Left forelimb (tissue), 1 donor: ENCODE data around the gene SNX11.

Experiments
- DNase-seq: peaks from one replicate; pipeline ENCODE4 v3.0.0-alpha.2; 2018; ENCODE audit warnings: low spot score

SNX11 gene

DNA sequence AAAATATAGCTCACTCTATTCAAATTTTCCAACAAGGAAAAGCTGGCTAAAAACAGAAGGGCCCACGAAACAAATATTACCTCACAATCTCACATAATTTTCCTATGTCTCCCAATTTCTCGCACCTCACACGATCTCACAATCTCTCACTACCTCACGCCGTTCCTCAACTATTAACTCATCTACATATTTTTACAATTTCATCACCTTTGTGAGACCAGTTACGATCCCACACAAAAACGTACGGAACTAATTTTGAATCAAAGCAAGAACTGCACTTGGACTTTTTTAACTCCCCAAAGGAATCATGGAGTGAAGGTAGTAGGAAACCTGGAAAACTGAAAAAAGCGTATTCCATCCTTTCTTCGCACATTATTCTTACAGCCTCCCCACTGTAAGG, 7.4 kb upstream of the SNX11 start:
- DNase-seq = no peak

DNA sequence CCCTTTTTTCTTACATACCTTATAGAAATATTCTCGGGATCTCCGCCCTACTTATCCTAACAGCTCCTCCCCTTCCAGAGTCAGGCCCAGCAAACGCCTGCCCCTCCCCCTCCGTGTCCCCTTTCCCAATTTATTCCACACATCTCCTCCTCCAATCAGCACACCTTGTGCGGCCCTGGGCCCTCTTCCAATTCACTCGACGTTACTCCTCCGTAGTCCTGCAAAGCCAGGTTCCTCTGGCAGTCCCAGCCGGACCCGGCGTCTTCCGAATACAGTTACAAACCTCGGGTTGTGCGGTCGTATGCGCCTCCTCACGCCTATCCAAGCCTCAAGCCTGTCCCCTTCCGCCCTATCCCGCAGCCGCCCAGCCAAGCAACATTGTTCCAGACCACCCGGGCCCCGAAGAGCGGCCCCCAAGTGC, 7.0 kb upstream of the SNX11 start:
- DNase-seq = peak; percentile 81

DNA sequence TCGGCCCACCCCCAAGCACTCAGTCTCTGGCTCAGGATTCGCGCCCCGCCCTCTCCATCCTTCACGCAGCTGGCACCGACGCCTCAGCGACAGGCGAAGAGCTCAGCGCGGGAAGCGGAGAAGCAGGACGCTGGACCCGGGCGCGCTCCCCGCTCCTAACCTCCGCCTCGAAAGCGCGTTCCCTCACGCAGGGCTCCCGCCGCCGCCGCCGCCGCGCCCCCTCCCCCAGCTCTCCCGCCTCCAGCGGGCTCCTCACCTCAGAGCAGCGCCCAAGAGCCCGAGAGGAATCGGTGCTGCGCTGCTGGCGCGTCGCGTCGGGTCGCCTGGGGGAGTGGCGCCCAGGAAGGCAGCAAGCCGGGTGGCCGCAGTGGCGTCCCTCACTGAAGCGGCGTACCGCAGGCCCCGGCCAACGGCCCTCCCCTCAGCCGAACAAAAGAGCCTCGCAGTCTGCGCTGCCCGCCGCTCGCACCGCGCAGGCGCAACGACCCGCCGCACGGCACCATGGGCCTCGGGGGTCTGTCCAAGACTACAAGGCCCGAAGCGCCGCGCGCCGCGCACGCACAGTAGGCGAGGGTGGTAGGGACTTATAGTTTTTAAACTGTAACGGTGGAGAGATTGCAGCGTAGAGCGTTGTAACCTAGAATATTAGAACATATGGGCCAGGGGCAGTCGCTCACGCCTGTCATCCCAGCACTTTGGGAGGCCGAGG, 6.4 kb upstream of the SNX11 start, which contains the start of gene CBX1:
TSS of gene CBX1 (minus strand) at position 467 of the 709 bp plus-strand sequence. CDS start 24,474 bp downstream, outside the sequence.
- peak; percentile 96 for DNase-seq

DNA sequence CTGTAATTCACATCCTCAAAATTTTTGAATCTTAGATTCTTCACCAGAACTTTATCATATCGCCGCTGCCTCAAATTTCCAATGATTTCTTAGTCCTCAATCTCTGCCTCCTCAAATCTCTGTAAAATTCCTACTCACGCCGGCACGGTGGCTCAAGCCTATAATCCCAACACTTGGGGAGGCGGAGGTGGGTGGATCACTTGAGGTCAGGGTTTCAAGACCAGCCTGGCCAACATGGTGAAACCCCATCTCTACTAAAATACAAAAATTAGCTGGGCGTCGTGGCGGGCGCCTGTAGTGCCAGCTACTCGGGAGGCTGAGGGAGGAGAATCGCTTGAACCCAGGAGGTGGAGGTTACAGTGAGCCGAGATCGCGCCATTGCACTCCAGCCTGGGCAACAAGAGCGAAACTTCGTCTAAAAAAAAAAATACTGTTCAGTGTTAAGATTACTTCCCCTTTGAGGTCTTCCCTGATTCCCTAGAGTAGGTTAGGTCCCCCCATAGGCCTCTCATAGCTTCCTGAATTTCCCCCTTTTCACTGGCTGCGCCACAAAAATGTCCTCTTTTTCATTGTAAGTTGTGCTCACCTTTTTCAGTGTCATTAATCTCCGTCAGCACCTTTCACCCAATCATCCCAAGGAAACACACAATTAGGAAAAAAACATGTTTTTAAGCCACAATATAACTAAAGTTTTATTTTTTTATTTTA, 5.4 kb upstream of the SNX11 start:
- DNase-seq = no peak

GRCh38 chr17:48102798-48103715, 4.5 kb upstream of the SNX11 start:
- no peak for DNase-seq

DNA sequence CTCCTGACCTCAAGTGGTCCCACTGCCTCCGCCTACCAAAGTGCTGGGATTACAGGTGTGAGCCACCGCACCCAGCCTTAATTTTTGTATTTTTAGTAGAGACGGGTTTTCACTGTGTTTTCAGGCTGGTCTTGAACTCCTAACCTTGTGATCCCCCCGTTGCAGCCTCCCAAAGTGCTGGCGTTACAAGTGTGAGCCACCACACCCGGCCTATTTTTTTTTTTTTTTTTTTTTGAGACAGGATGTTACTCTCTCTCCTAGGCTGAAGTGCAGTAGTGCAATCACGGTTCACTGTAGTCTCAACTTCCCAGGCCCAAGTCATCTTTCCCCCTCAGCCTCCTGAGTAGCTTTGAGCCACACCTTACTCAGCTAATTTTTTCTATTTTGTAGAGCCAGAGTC, 3.1 kb upstream of the SNX11 start:
- no peak for DNase-seq

GRCh38 chr17:48106802-48107136, 797 bp upstream of the SNX11 start:
- no peak for DNase-seq

- DNase-seq = no peak
Measured at GRCh38 chr17:48110761-48111160, 3.2 kb downstream of the SNX11 start.

- DNase-seq = no peak
Measured at GRCh38 chr17:48111937-48112241, 4.3 kb downstream of the SNX11 start.

- DNase-seq = no peak
Measured at GRCh38 chr17:48113201-48113676, 5.7 kb downstream of the SNX11 start.

DNA sequence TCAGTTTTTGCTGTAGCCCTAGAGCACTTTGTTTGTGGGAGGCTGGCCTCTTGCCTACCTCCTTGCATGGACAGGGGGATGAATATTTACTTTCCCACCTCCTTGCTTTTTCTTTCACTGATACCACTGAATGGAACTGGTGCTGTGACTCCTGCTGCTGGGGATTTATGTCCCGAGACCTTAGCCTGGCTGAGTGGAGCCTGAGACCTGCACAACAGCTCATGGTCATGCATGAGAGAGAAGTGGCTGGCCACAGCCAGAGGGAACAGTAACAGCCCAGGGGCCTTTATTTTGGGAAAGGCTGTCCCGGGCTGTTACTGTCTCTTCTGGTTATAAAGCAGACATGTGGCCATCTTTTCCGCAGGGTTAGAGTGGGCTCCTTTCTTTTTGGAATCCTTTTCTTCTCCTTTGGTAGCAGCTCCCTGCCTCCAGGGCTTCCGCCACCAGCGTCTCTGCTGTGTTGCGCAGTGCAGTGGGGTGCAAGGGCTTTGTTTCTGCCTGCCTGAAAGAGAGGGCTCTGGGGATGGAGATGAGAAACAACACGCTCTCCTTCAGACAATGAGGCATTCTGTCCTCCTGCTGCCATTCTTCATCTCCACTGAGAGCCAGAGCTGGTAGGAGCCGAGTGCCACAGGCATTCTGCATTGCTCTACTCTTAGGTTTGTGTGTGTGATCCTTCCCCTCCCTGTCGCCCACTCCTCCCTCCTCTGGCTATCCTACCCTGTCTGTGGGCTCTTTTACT, 14.5 kb downstream of the SNX11 start:
- DNase-seq = no peak

- no peak for DNase-seq
Measured at GRCh38 chr17:48122665-48123045, 15.1 kb downstream of the SNX11 start.

DNA sequence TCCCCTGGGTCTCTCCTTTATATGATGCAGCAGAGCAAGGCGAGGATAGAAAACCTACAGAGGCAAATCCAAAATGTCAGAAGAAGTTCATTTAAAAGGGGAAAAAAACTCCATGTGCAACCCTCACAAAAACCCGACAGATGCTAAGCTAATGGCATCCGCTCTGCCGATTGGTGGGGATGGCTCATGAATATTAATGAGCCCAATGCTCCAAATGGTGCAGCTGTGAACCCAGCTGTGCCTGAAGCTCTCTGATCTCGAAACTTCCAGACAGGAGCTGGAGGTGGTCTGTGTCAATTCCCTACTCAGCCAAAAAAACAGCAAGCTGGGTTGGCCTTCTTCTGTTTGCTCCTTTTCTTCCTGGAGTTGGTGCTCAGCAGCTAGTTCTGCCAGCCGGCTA, 15.5 kb downstream of the SNX11 start:
- no peak for DNase-seq

GRCh38 chr17:48123776-48124388, 16.3 kb downstream of the SNX11 start:
- DNase-seq = no peak

GRCh38 chr17:48125829-48126531, 18.4 kb downstream of the SNX11 start:
- DNase-seq = no peak

GRCh38 chr17:48126532-48126850, 18.9 kb downstream of the SNX11 start:
- no peak for DNase-seq

DNA sequence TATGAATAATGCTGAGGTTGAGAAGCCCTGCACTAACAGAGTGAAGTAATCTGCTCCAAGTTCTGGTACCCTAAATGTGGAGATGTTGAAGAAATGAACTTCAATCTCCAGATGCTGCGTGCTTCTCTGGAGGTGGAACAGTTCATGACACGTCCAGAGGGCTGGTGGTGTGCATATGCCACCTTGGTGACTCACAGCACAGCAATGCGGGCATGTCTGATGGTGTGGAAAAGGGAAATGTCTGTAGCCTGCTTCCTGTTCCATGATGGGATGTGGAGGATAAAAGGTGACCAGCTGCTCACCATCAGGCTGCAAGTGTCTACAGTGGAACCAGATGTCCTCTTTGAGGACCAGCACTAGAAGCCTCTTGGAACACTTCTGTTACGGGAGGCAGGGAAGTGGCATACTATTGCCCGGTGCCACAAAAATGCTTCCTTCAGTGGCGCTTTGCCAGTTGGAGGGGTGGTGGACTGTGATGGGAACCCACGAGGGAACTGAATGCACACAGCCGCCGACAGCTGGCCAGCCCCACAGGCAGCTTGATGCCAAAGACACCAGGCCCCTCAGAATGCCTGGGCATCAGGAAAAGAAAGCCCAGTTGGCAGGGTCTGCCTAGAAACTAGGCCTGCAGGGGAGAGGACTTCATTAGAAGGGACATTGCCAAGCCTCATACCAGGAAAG, 19.9 kb downstream of the SNX11 start:
- no peak for DNase-seq

DNA sequence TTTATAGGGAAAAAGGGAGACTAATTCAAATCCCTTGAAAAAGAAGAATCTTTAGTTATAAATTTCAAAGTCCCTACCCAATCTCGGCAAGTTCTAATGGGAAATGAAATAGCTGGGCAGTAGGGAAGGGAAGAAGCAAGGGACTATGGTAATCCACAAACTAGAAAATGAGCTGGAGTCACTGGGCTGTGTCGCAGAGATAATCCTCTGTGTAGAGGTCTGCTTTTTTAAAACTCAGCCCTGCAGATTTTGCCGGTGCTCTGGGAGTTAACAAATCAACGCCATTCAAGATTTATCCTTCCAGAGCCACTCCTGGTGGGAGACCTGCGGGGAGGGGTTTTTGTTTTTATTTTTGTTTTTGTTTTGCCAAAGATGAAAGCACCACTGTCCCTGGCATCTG, 20.8 kb downstream of the SNX11 start:
- no peak for DNase-seq

DNA sequence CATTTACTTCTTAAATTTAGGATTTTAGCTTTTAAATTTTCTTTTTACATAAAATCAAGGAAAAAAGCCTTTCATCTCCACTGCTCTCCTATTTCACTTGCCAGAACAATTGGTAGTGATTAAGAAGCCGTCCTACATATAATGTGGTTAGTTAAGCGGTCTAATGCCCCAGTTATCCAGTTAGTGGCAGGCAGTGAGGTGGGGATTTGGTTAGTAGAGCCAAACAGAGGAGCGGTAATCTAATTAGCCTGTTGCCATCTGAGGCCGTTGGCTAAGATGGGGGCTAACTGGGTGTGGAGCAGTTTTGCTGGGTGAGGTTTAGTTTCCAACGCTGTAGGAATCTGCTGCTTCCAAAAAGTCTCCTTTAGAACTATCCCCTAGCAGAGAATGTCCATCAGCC, 22.4 kb downstream of the SNX11 start:
- DNase-seq = no peak

DNA sequence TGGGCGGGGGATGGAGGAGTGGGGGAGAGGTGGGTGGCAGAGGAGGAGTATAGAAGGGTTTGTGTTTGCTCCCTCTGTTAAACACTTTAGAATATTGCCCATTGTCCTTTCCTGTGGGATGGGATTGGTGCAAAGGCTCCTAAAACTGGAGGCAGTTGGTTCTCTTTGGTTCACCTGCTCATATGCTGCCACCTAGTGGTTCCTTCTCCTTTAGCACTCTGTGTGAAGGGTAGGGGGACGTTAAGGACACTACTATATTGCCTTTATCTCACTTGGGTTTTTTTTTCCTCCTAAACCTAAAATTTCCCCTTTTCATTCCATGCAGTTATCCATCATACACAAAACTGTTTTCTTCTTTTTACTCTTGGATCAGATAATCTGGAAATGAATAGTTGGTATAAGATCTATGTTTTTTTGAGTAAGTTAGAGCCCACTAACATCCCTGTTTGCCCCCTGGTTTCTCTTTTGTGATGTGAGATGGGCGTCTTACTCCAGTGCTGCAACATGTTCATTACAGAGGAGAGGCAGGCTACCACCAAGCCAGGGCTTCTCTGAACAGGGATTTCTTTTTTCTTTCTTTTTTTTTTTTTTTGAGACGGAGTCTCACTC, 23.8 kb downstream of the SNX11 start:
- DNase-seq = no peak
